MM.1S (cell line): ENCODE data around the gene MSH4.
"Not testable (repeated sequence)": the region's sequence is repeated elsewhere in the genome, so short reads cannot be mapped to it uniquely, and the experiment has no call there.

Experiments
- DNase-seq: peaks from one replicate; pipeline ENCODE4 v3.0.0-alpha.2; 2015
- H2AFZ ChIP-seq: fragments of 300-600 bp; sonication (generic); 2 replicates; pipeline ENCODE4 v1.6.0; 2016; ENCODE audit warnings: antibody characterized with exemption, low read length
- H3F3A ChIP-seq: fragments of 300-600 bp; sonication (generic); 2 replicates; pipeline ENCODE4 v1.6.1; 2016; ENCODE audit warnings: mild to moderate bottlenecking, antibody characterized with exemption, low read length, moderate library complexity, mixed read lengths; ENCODE audit not compliant: insufficient read depth
- H3K27ac ChIP-seq: fragments of 300-600 bp; sonication (generic); 2 replicates; pipeline ENCODE4 v1.5.1; 2016; ENCODE audit warnings: mild to moderate bottlenecking, low read length
- H3K27me3 ChIP-seq: fragments of 300-600 bp; sonication (generic); replicated peaks from 2 replicates; pipeline ENCODE4 v1.6.0; 2016; ENCODE audit warnings: low read length; ENCODE audit not compliant: insufficient read depth
- H3K36me3 ChIP-seq: fragments of 300-600 bp; sonication (generic); replicated peaks from 2 replicates; pipeline ENCODE4 v1.6.1; 2016; ENCODE audit warnings: mild to moderate bottlenecking, low read length, mixed read lengths; ENCODE audit not compliant: insufficient read depth
- H3K4me1 ChIP-seq: fragments of 300-600 bp; sonication (generic); 2 replicates; pipeline ENCODE4 v1.6.1; 2016; ENCODE audit warnings: low read length, mixed read lengths
- H3K4me2 ChIP-seq: fragments of 300-600 bp; sonication (generic); 2 replicates; pipeline ENCODE4 v1.6.0; 2016; ENCODE audit warnings: low read depth, low read length
- H3K4me3 ChIP-seq: fragments of 300-600 bp; sonication (generic); 2 replicates; pipeline ENCODE4 v1.5.1; 2016; ENCODE audit warnings: low read length, mixed read lengths
- H3K79me2 ChIP-seq: fragments of 300-600 bp; sonication (generic); 2 replicates; pipeline ENCODE4 v1.6.1; 2016; ENCODE audit warnings: mixed run types, low read length, mixed read lengths
- H3K9ac ChIP-seq: fragments of 300-600 bp; sonication (generic); 2 replicates; pipeline ENCODE4 v1.6.1; 2016; ENCODE audit warnings: low read length, mixed read lengths
- H3K9me2 ChIP-seq: fragments of 300-600 bp; sonication (generic); replicated peaks from 2 replicates; pipeline ENCODE4 v1.6.1; 2016; ENCODE audit warnings: mild to moderate bottlenecking, low read length, mixed read lengths; ENCODE audit not compliant: insufficient read depth
- H3K9me3 ChIP-seq: fragments of 300-600 bp; sonication (generic); replicated peaks from 2 replicates; pipeline ENCODE4 v1.6.1; 2016; ENCODE audit warnings: mild to moderate bottlenecking, low read length, mixed read lengths; ENCODE audit not compliant: insufficient read depth
- H4K20me1 ChIP-seq: fragments of 300-600 bp; sonication (generic); 2 replicates; pipeline ENCODE4 v1.6.1; 2016; ENCODE audit warnings: mild to moderate bottlenecking, low read length, moderate library complexity, mixed read lengths; ENCODE audit not compliant: insufficient read depth
- EZH2 ChIP-seq: fragments of 300-600 bp; sonication (generic); optimal IDR thresholded peaks from 2 replicates; pipeline ENCODE3; 2017; ENCODE audit warnings: low read depth, mild to moderate bottlenecking, antibody characterized with exemption, low read length, mixed read lengths
- EZH2phosphoT487 ChIP-seq: fragments of 300-600 bp; sonication (generic); IDR thresholded peaks from 2 replicates; pipeline ENCODE4 v1.6.1; 2018; ENCODE audit warnings: antibody characterized with exemption, low read length
- TF ChIP-seq, protein P1 (sequence below): fragments of 300-600 bp; sonication (generic); IDR thresholded peaks from 2 replicates; pipeline ENCODE4 v1.5.1; 2016; ENCODE audit warnings: antibody characterized with exemption, low read length, mixed read lengths

Gene MSH4

DNA sequence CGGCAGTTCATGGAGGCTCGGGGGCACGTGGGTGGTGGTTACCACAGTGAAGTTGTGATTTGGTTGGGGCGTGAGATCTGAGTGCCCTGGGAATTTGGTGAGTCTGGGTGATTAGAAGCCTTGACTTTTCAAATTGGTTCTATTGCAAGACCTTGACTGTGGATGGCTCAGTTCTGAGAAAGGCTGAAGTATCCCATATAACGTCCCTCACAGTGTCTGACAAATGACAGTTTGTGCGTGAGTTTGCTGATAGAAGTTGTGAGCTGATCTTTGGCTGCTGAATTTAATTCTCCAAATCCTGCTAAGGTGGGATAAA, 549 bp downstream of the MSH4 start:
- no peaks in the 10 kb centered on the region for H3K9me3 ChIP-seq
- no peak overlapping the region for H2AFZ ChIP-seq
- peaks cover 14% of the 10 kb centered on the region for H3K79me2 ChIP-seq
- DNase-seq: no peak
- TF ChIP-seq, protein P1, sequence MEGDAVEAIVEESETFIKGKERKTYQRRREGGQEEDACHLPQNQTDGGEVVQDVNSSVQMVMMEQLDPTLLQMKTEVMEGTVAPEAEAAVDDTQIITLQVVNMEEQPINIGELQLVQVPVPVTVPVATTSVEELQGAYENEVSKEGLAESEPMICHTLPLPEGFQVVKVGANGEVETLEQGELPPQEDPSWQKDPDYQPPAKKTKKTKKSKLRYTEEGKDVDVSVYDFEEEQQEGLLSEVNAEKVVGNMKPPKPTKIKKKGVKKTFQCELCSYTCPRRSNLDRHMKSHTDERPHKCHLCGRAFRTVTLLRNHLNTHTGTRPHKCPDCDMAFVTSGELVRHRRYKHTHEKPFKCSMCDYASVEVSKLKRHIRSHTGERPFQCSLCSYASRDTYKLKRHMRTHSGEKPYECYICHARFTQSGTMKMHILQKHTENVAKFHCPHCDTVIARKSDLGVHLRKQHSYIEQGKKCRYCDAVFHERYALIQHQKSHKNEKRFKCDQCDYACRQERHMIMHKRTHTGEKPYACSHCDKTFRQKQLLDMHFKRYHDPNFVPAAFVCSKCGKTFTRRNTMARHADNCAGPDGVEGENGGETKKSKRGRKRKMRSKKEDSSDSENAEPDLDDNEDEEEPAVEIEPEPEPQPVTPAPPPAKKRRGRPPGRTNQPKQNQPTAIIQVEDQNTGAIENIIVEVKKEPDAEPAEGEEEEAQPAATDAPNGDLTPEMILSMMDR: no peak
- TF ChIP-seq EZH2phosphoT487 (no peak), EZH2 (no peak)
- no peaks in the 10 kb centered on the region for H3K9me2 ChIP-seq
- H3K9ac ChIP-seq: no peak overlapping the region
- no peak overlapping the region for H3K4me2 ChIP-seq
- no peaks in the 10 kb centered on the region for H3K4me1 ChIP-seq
- H3K27ac ChIP-seq: no peak overlapping the region
- H3K36me3 ChIP-seq: peaks cover 12% of the 10 kb centered on the region; the same call in 1 of the 2 replicates
- no peak overlapping the region for H3K4me3 ChIP-seq
- H4K20me1 ChIP-seq: peaks cover 25% of the 10 kb centered on the region
- H3K27me3 ChIP-seq: no peaks in the 10 kb centered on the region
- peaks cover 67% of the 10 kb centered on the region for H3F3A ChIP-seq

- Histone ChIP-seq H3K4me1 (no peaks in the 10 kb centered on the region), H4K20me1 (peaks cover 20% of the 10 kb centered on the region), H2AFZ (no peak overlapping the region), H3K4me3 (no peak overlapping the region), H3K9ac (no peak overlapping the region), H3K9me2 (no peaks in the 10 kb centered on the region), H3K27me3 (no peaks in the 10 kb centered on the region), H3K9me3 (no peaks in the 10 kb centered on the region), H3K4me2 (no peak overlapping the region), H3K79me2 (peaks cover 9% of the 10 kb centered on the region; the same call in 1 of the 2 replicates), H3K36me3 (peaks cover 9% of the 10 kb centered on the region; the same call in 1 of the 2 replicates), H3K27ac (no peak overlapping the region), H3F3A (peaks cover 63% of the 10 kb centered on the region)
- no peak for DNase-seq
- TF ChIP-seq, protein P1: no peak
- TF ChIP-seq EZH2phosphoT487 (no peak), EZH2 (no peak)
Measured at GRCh38 chr1:75797606-75798216, 1.0 kb downstream of the MSH4 start.

DNA sequence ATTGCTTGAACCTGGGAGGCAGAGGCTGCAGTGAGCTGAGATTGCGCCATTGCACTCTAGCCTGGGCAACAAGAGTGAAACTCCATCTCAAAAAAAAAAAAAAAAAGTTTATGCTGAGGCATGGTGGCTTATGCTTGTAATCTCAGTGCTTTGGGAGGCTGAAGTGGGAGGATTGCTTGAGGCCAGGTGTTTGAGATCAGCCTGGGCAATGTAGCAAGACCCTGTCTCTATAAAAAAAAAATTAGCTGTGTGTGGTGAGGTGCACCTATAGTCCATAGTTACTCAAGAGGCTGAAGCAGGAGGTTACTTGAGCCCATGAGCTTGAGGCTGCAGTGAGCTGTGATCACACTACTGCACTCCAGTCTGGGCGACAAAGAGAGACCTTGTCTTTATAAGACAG, 4.8 kb downstream of the MSH4 start:
- not testable (repeated sequence) for H3K9ac ChIP-seq, H4K20me1 ChIP-seq, H3K9me3 ChIP-seq, H2AFZ ChIP-seq, H3K4me2 ChIP-seq, H3K27me3 ChIP-seq, H3K4me3 ChIP-seq, H3K79me2 ChIP-seq, H3K36me3 ChIP-seq, DNase-seq, H3K9me2 ChIP-seq, H3K4me1 ChIP-seq, H3K27ac ChIP-seq
- peaks cover 30% of the 10 kb centered on the region for H3F3A ChIP-seq

DNA sequence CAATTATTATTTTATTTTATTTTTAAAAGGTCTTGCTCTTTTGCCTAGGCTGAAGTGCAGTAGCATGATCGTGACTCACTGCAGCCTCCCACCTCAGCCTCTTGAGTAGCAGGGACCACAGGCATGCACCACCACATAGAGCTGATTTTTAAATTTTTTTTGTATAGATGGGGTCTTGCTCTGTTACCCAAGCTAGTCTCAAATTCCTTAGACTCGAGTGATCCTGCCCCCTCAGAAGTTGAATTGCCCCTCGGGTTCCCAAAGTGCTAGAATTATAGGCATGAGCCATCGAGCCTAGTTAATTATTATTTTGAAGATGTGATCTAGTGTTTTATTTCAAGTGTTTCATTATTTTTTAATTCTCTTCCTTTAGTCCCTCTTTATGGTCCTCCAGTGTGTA, 12.2 kb downstream of the MSH4 start:
- Histone ChIP-seq H2AFZ (no peak overlapping the region), H3K4me3 (no peak overlapping the region), H3K9me3 (no peaks in the 10 kb centered on the region), H3K4me1 (no peaks in the 10 kb centered on the region), H3K79me2 (no peaks in the 10 kb centered on the region), H3K4me2 (no peak overlapping the region), H4K20me1 (no peaks in the 10 kb centered on the region), H3K27ac (no peak overlapping the region), H3K27me3 (no peaks in the 10 kb centered on the region), H3K9me2 (no peaks in the 10 kb centered on the region), H3F3A (no peaks in the 10 kb centered on the region), H3K9ac (no peak overlapping the region), H3K36me3 (no peaks in the 10 kb centered on the region)
- no peak for DNase-seq
- TF ChIP-seq, protein P1: no peak
- no peak for TF ChIP-seq EZH2phosphoT487
- no peak for TF ChIP-seq EZH2

DNA sequence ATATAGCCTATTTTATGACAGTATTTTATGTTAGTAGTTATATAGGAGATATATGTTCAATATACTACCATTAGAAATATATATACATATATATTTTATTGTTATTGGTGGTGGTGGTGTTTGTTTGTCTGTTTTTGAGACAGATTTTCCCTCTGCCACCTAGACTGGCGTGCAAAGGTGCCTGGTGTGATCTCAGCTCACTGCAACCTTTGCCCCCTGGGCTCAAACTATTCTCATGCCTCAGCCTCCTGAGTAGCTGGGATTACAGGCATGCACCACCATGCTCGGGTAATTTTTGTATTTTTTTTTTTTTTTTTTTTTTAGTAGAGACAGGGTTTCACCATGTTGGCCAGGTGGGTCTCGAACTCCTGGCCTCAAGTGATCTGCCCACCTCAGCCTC, 13.4 kb downstream of the MSH4 start:
- not testable (repeated sequence) for DNase-seq, H4K20me1 ChIP-seq, H3K27ac ChIP-seq, H3K4me3 ChIP-seq, H3K36me3 ChIP-seq, H3K9ac ChIP-seq, H2AFZ ChIP-seq, H3K4me1 ChIP-seq, H3K27me3 ChIP-seq, H3K9me3 ChIP-seq, H3K4me2 ChIP-seq, H3F3A ChIP-seq, H3K79me2 ChIP-seq, H3K9me2 ChIP-seq
